SU-DHL-6 (cell line): ENCODE data around the gene IL17REL.

Experiments used
- H2AFZ ChIP-seq: fragments of 200-600 bp; sonication (generic); 2 replicates; pipeline ENCODE4 v1.6.1; 2014; ENCODE audit warnings: low read depth, mild to moderate bottlenecking, moderate library complexity, mixed read lengths, antibody characterized with exemption, low read length; ENCODE audit not compliant: severe bottlenecking
- H3F3A ChIP-seq: fragments of 200-600 bp; shearing (Covaris generic); 2 replicates; pipeline ENCODE4 v1.6.0; 2016; ENCODE audit warnings: antibody characterized with exemption, mild to moderate bottlenecking; ENCODE audit not compliant: insufficient read depth
- H3K27ac ChIP-seq: fragments of 200-600 bp; sonication (generic); 2 replicates; pipeline ENCODE4 v1.5.1; 2016; ENCODE audit warnings: low read depth, mild to moderate bottlenecking, low read length, moderate library complexity, mixed read lengths
- H3K27me3 ChIP-seq: fragments of 200-600 bp; sonication (generic), shearing (Covaris generic); 2 replicates; pipeline ENCODE4 v1.6.0; 2014; ENCODE audit warnings: mild to moderate bottlenecking, low read length
- H3K36me3 ChIP-seq: fragments of 200-600 bp; sonication (generic); 2 replicates; pipeline ENCODE4 v1.6.1; 2014; ENCODE audit warnings: mild to moderate bottlenecking, low read length, mixed read lengths
- H3K4me2 ChIP-seq: fragments of 300-600, 200-600 bp; shearing (Covaris generic), sonication (generic); 2 replicates; pipeline ENCODE4 v1.6.0; 2014; ENCODE audit warnings: low read length, low read depth, mild to moderate bottlenecking; ENCODE audit not compliant: poor library complexity, severe bottlenecking
- H3K4me3 ChIP-seq: fragments of 200-600 bp; sonication (generic); 2 replicates; pipeline ENCODE4 v1.5.1; 2014; ENCODE audit warnings: antibody characterized with exemption, low read length, mild to moderate bottlenecking, mixed read lengths; ENCODE audit not compliant: insufficient read depth, poor library complexity, severe bottlenecking
- H3K79me2 ChIP-seq: fragments of 200-600 bp; sonication (generic); 2 replicates; pipeline ENCODE4 v1.6.1; 2014; ENCODE audit warnings: mild to moderate bottlenecking, low read length, moderate library complexity; ENCODE audit not compliant: insufficient read depth
- H3K9ac ChIP-seq: fragments of 200-600 bp; sonication (generic); 2 replicates; pipeline ENCODE4 v1.7.0; 2014; ENCODE audit warnings: mild to moderate bottlenecking, low read length
- H3K9me2 ChIP-seq: fragments of 200-600 bp; sonication (generic); replicated peaks from 2 replicates; pipeline ENCODE4 v1.6.1; 2014; ENCODE audit warnings: low read length; ENCODE audit not compliant: insufficient read depth
- H3K9me3 ChIP-seq: fragments of 200-600 bp; sonication (generic); 2 replicates; pipeline ENCODE4 v1.6.1; 2014; ENCODE audit warnings: low read length, mixed read lengths; ENCODE audit not compliant: insufficient read depth
- H4K20me1 ChIP-seq: fragments of 200-600 bp; sonication (generic); 2 replicates; pipeline ENCODE4 v1.6.1; 2014; ENCODE audit warnings: low read depth, mild to moderate bottlenecking, antibody characterized with exemption, low read length, moderate library complexity, mixed read lengths
- EZH2phosphoT487 ChIP-seq: fragments of 200-600 bp; sonication (generic), shearing (Covaris generic); conservative IDR thresholded peaks from 2 replicates; pipeline ENCODE4 v1.6.1; 2018; ENCODE audit warnings: mild to moderate bottlenecking, antibody characterized with exemption, low read length, moderate library complexity, mixed read lengths
- TF ChIP-seq, protein P1 (sequence below): fragments of 200-600 bp; sonication (generic); IDR thresholded peaks from one replicate; pipeline ENCODE4 v1.5.1; 2017; ENCODE audit warnings: antibody characterized with exemption, mild to moderate bottlenecking, low read length, moderate library complexity; ENCODE audit not compliant: insufficient read depth, poor library complexity, severe bottlenecking

IL17REL gene

DNA sequence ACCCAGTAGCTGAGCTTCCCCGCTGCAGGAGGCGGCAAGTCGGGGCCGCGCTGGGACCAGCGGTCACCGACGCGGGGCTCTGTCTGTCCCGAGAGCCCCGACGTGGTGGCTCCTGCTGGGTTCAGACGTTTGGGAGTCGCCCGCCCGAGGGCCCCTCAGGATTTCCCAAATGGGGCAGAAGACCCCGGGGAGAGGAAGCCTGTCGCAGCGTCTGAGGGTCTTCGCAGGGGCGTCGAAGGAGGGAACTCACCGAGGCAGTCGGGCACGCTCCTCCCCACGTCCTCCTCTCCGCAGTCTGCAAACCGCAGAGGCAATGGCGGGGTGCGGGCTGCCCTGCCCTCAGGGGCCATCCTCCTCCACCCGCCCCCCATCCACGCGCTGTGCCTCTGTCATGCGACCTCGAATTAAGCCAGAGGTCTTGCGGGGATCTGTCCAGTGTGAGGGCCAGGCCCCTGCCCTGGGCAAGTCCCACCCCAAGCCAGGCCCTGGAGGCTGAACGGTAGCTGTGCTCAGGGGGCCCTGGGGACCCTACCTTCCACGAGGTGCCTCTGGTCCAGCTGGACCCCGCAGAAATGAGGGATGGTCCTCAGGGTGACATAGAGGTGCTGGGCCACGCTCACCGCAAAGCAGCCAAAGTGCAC lies 12.5 kb downstream of the IL17REL start:
- Histone ChIP-seq H3K4me3 (no peak overlapping the region), H3K9ac (no peak overlapping the region), H2AFZ (no peak overlapping the region), H3K27me3 (no peaks in the 10 kb centered on the region), H3K9me3 (no peaks in the 10 kb centered on the region), H3K79me2 (no peaks in the 10 kb centered on the region), H3K27ac (no peak overlapping the region), H3K9me2 (no peaks in the 10 kb centered on the region), H3K36me3 (no peaks in the 10 kb centered on the region), H3K4me2 (no peak overlapping the region), H4K20me1 (no peaks in the 10 kb centered on the region), H3F3A (no peaks in the 10 kb centered on the region)
- TF ChIP-seq, protein P1, sequence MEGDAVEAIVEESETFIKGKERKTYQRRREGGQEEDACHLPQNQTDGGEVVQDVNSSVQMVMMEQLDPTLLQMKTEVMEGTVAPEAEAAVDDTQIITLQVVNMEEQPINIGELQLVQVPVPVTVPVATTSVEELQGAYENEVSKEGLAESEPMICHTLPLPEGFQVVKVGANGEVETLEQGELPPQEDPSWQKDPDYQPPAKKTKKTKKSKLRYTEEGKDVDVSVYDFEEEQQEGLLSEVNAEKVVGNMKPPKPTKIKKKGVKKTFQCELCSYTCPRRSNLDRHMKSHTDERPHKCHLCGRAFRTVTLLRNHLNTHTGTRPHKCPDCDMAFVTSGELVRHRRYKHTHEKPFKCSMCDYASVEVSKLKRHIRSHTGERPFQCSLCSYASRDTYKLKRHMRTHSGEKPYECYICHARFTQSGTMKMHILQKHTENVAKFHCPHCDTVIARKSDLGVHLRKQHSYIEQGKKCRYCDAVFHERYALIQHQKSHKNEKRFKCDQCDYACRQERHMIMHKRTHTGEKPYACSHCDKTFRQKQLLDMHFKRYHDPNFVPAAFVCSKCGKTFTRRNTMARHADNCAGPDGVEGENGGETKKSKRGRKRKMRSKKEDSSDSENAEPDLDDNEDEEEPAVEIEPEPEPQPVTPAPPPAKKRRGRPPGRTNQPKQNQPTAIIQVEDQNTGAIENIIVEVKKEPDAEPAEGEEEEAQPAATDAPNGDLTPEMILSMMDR, result no peak
- TF ChIP-seq EZH2phosphoT487, result no peak

DNA sequence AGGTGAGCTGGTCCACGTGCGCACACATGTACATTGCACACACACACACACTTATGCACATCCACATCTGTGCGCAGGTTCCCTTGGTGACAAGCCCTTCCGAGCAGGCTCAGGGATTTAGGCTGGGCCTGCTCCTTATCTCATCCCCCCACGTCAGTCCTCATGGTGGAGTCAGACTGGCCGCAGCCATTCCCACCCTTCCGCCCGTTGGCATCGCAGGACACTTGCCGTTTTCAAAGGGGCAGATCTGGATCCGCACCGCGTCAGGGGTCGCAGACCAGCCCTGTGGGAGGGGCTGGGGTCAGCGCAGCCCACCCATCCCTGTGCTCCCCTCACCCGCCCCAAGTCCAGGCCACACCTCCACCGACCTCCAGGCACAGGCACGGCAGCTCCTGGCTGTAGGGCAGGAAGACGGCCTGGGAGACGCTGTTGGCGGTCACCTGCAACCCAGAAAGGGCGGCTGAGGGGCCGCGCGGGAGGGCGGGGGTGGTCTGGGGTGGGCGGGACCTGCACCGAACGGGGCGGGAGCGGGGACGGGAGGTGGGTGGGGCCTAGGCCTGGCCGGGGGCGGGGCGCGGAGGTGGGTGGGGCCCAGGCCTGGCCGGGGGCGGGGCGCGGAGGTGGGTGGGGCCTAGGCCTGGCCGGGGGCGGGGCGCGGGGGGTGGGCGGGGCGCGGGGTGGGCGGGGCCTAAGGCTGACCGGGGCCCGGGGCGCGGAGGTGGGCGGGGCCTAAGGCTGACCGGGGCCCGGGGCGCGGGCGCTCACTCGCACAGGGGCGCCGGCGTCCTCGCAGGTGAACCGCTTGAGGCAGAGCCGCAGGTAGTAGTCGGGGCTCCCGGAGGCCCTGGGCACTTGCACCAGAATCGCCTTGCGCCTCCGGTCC lies 13.3 kb downstream of the IL17REL start:
- no peak overlapping the region for H2AFZ ChIP-seq
- H3K9ac ChIP-seq, result no peak overlapping the region
- no peak overlapping the region for H3K4me2 ChIP-seq

DNA sequence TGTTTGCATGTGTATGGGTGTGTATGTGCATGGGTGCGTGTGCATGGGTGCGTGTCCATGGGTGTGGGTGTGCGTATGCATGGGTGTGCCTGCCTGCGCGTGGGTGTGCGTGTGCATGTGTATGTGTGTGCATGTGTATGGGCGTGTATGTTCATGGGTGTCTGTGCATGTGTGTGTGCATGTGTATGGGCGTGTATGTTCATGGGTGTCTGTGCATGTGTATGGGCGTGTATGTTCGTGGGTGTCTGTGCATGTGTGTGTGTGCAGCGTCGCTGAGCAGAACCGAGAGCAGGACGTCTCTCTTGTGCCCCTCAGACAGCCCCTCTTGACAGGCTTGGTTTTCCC lies 13.9 kb downstream of the IL17REL start:
- Histone ChIP-seq H3K4me2 (no peak overlapping the region), H3K9ac (no peak overlapping the region), H2AFZ (no peak overlapping the region)

More for the DNA sequence above, 13.3 kb downstream of the IL17REL start:
- Histone ChIP-seq H3K79me2 (no peaks in the 10 kb centered on the region), H3F3A (no peaks in the 10 kb centered on the region), H3K4me3 (no peak overlapping the region), H3K27ac (no peak overlapping the region), H3K27me3 (no peaks in the 10 kb centered on the region), H3K9me2 (no peaks in the 10 kb centered on the region), H3K9me3 (no peaks in the 10 kb centered on the region), H4K20me1 (no peaks in the 10 kb centered on the region), H3K36me3 (no peaks in the 10 kb centered on the region)
- no peak for TF ChIP-seq EZH2phosphoT487
- TF ChIP-seq, protein P1, result no peak

More for the DNA sequence above, 13.9 kb downstream of the IL17REL start:
- no peak for TF ChIP-seq EZH2phosphoT487
- TF ChIP-seq, protein P1, result no peak
- Histone ChIP-seq H3K4me3 (no peak overlapping the region), H3F3A (no peaks in the 10 kb centered on the region), H3K36me3 (no peaks in the 10 kb centered on the region), H4K20me1 (no peaks in the 10 kb centered on the region), H3K9me3 (no peaks in the 10 kb centered on the region), H3K79me2 (no peaks in the 10 kb centered on the region), H3K27ac (no peak overlapping the region), H3K9me2 (no peaks in the 10 kb centered on the region), H3K27me3 (no peaks in the 10 kb centered on the region)
